GM19328 (cell line): Measurements from ENCODE around the gene KANSL1.
"Not testable (repeated sequence)": the region's sequence is repeated elsewhere in the genome, so short reads cannot be mapped to it uniquely, and the experiment has no call there.

ENCODE experiments used
- ATAC-seq: cut with Tn5 transposase; IDR thresholded peaks from one replicate; pipeline ENCODE4 v1.9.1; 2021; ENCODE audit warnings: mild to moderate bottlenecking, moderate library complexity; ENCODE audit not compliant: unreplicated experiment

Gene KANSL1

GRCh38 chr17:46027048-46027975, 165.9 kb downstream of the KANSL1 start:
- no peak for ATAC-seq

GRCh38 chr17:46026166-46027047, 166.8 kb downstream of the KANSL1 start:
- ATAC-seq = no peak

GRCh38 chr17:46025510-46026165, 167.6 kb downstream of the KANSL1 start:
- no peak for ATAC-seq

- no peak for ATAC-seq
Measured at GRCh38 chr17:46025060-46025459, 168.2 kb downstream of the KANSL1 start.

- ATAC-seq = no peak
Measured at GRCh38 chr17:46024590-46024989, 168.6 kb downstream of the KANSL1 start.

GRCh38 chr17:46023783-46024388, 169.3 kb downstream of the KANSL1 start:
- ATAC-seq = no peak

- ATAC-seq = not testable (repeated sequence)
Measured at GRCh38 chr17:46023366-46023765, 169.9 kb downstream of the KANSL1 start.

- ATAC-seq = no peak
Measured at GRCh38 chr17:46020998-46021397, 172.2 kb downstream of the KANSL1 start.

GRCh38 chr17:46020023-46020761, 173.0 kb downstream of the KANSL1 start:
- no peak for ATAC-seq

GRCh38 chr17:46019408-46019925, 173.8 kb downstream of the KANSL1 start:
- ATAC-seq = not testable (repeated sequence)

- ATAC-seq = no peak
Measured at GRCh38 chr17:46013502-46014165, 179.6 kb downstream of the KANSL1 start.

- no peak for ATAC-seq
Measured at GRCh38 chr17:46013127-46013501, 180.1 kb downstream of the KANSL1 start.

GRCh38 chr17:46012506-46013079, 180.6 kb downstream of the KANSL1 start:
- ATAC-seq = no peak

- no peak for ATAC-seq
Measured at GRCh38 chr17:46011711-46012505, 181.3 kb downstream of the KANSL1 start.

GRCh38 chr17:46010597-46011186, 182.5 kb downstream of the KANSL1 start:
- no peak for ATAC-seq

GRCh38 chr17:46009681-46010596, 183.3 kb downstream of the KANSL1 start:
- ATAC-seq = no peak

GRCh38 chr17:46008591-46008990, 184.6 kb downstream of the KANSL1 start:
- ATAC-seq = no peak
